Prostate gland (tissue), 2 donors: ENCODE results near the gene GRAMD1A.

Experiments
- CTCF ChIP-seq, 4 experiments: fragments of 200-600 bp in 2 of 4; fragments of 450-650 bp in 2 of 4; sonication (generic) in 2 of 4; IDR thresholded peaks; 1 replicate in 3 of 4; 2 replicates in 1 of 4; pipeline ENCODE4 v1.5.1; 2016 to 2019; ENCODE audit warnings: antibody characterized with exemption in 4 of 4, mild to moderate bottlenecking in 2 of 4, moderate library complexity in 2 of 4
- POLR2A ChIP-seq: fragments of 450-650 bp; IDR thresholded peaks from one replicate; pipeline ENCODE4 v1.6.1; 2016; ENCODE audit warnings: antibody characterized with exemption, mild to moderate bottlenecking

GRCh38 chr19:35011091-35011689, 11.1 kb downstream of the GRAMD1A start:
- no peak for TF ChIP-seq CTCF (IDR thresholded peaks at IDR 0.05)
- TF ChIP-seq POLR2A: no peak
